NCI-H510A (cell line): ENCODE measurements around the gene ZNF135.

Experiments used
- DNase-seq: peaks from one replicate; lab custom pipeline; 2025; lab: John Stamatoyannopoulos, UW

Gene ZNF135

GRCh38 chr19:58059003-58059670, at the start of gene ZNF135:
TSS of gene ZNF135 (plus strand) at chr19:58059282. CDS start at chr19:58060003, 721 bp downstream.
- DNase-seq, result peak; percentile 29

- no peak for DNase-seq
Measured at GRCh38 chr19:58009301-58009665, 49.8 kb upstream of the ZNF135 start.

GRCh38 chr19:58009666-58010301, 49.3 kb upstream of the ZNF135 start:
- DNase-seq, result peak; percentile 88

GRCh38 chr19:58010507-58010906, 48.6 kb upstream of the ZNF135 start:
- no peak for DNase-seq

- DNase-seq, result no peak
Measured at GRCh38 chr19:58014141-58014540, 44.9 kb upstream of the ZNF135 start.

GRCh38 chr19:58020129-58020528, 39.0 kb upstream of the ZNF135 start:
- no peak for DNase-seq

GRCh38 chr19:58021541-58022282, 37.4 kb upstream of the ZNF135 start:
- no peak for DNase-seq

GRCh38 chr19:58022283-58022660, 36.8 kb upstream of the ZNF135 start:
- no peak for DNase-seq

GRCh38 chr19:58024661-58025060, 34.4 kb upstream of the ZNF135 start:
- no peak for DNase-seq

- DNase-seq, result no peak
Measured at GRCh38 chr19:58033741-58034476, 25.2 kb upstream of the ZNF135 start, which contains the start of gene ZSCAN1. TSS of gene ZSCAN1 (plus strand) at chr19:58034025. CDS start at chr19:58037837, 3,812 bp downstream.

- DNase-seq, result no peak
Measured at GRCh38 chr19:58034477-58034793, 24.6 kb upstream of the ZNF135 start.

GRCh38 chr19:58035863-58036262, 23.2 kb upstream of the ZNF135 start:
- DNase-seq, result no peak

GRCh38 chr19:58037927-58038687, 21.0 kb upstream of the ZNF135 start:
- no peak for DNase-seq

GRCh38 chr19:58038688-58039204, 20.3 kb upstream of the ZNF135 start:
- DNase-seq, result no peak

GRCh38 chr19:58040751-58041525, 18.1 kb upstream of the ZNF135 start:
- DNase-seq, result no peak

- no peak for DNase-seq
Measured at GRCh38 chr19:58042495-58043340, 16.4 kb upstream of the ZNF135 start.

- DNase-seq, result no peak
Measured at GRCh38 chr19:58044391-58044790, 14.7 kb upstream of the ZNF135 start.

GRCh38 chr19:58044886-58045285, 14.2 kb upstream of the ZNF135 start:
- no peak for DNase-seq

GRCh38 chr19:58045411-58046050, 13.6 kb upstream of the ZNF135 start:
- DNase-seq, result no peak
